GM23338 (cell line): ENCODE measurements around the gene RBL1. TPM values are rescaled to one million over a fixed set of nuclear protein-coding genes. Genes with fewer than 3 reads are reported as not detected.

ENCODE experiments used
- ATAC-seq: fragments of 200-7000 bp; cut with Tn5 transposase; 3 replicates; pipeline ENCODE4 v1.9.1; 2020
- DNase-seq: peaks from one replicate; pipeline ENCODE4 v3.0.0-alpha.2; 2015; ENCODE audit warnings: low spot score
- H2AFZ ChIP-seq: fragments of 200-600 bp; sonication (generic); 2 replicates; pipeline ENCODE4 v1.8.0; 2016; ENCODE audit warnings: antibody characterized with exemption, mild to moderate bottlenecking, moderate library complexity
- H3F3A ChIP-seq: fragments of 200-600 bp; sonication (generic); replicated peaks from 2 replicates; pipeline ENCODE4 v1.8.0; 2017; ENCODE audit warnings: antibody characterized with exemption, mixed run types, low read depth
- H3K27ac ChIP-seq: fragments of 200-600 bp; sonication (generic); 2 replicates; pipeline ENCODE4 v1.6.1; 2016; ENCODE audit warnings: low read depth
- H3K27me3 ChIP-seq: fragments of 200-600 bp; sonication (generic); 2 replicates; pipeline ENCODE4 v1.8.0; 2016; ENCODE audit warnings: mild to moderate bottlenecking, mixed run types, moderate library complexity; ENCODE audit not compliant: insufficient read depth
- H3K36me3 ChIP-seq: fragments of 200-600 bp; sonication (generic); 2 replicates; pipeline ENCODE4 v1.8.0; 2016; ENCODE audit warnings: mild to moderate bottlenecking; ENCODE audit not compliant: insufficient read depth
- H3K4me1 ChIP-seq: fragments of 200-600 bp; sonication (generic); 2 replicates; pipeline ENCODE4 v1.8.0; 2016; ENCODE audit warnings: mild to moderate bottlenecking, moderate library complexity; ENCODE audit not compliant: insufficient read depth
- H3K4me2 ChIP-seq: fragments of 200-600 bp; sonication (generic); 2 replicates; pipeline ENCODE4 v1.7.1; 2017; ENCODE audit warnings: mixed run types
- H3K4me3 ChIP-seq: fragments of 200-600 bp; sonication (generic); 2 replicates; pipeline ENCODE4 v1.6.1; 2016; ENCODE audit warnings: mixed run types
- H3K79me2 ChIP-seq: fragments of 200-600 bp; sonication (generic); replicated peaks from 2 replicates; pipeline ENCODE4 v1.8.0; 2017; ENCODE audit warnings: mild to moderate bottlenecking; ENCODE audit not compliant: insufficient read depth
- H3K9me2 ChIP-seq: fragments of 200-600 bp; sonication (generic); 2 replicates; pipeline ENCODE4 v1.8.0; 2017; ENCODE audit not compliant: insufficient read depth
- H4K20me1 ChIP-seq: fragments of 200-600 bp; sonication (generic); replicated peaks from 2 replicates; pipeline ENCODE4 v1.8.0; 2017; ENCODE audit warnings: mild to moderate bottlenecking; ENCODE audit not compliant: insufficient read depth
- H3K27ac Mint-ChIP-seq: 2 replicates; pipeline ENCODE4 v1.8.0; 2020; ENCODE audit warnings: inconsistent platforms, mild to moderate bottlenecking, moderate library complexity, mixed read lengths
- H3K27me3 Mint-ChIP-seq: 3 replicates; pipeline ENCODE4 v1.8.0; 2022; ENCODE audit warnings: low read depth, mild to moderate bottlenecking, moderate library complexity, mixed read lengths, inconsistent platforms; ENCODE audit not compliant: insufficient read depth, poor library complexity
- H3K36me3 Mint-ChIP-seq: 3 replicates; pipeline ENCODE4 v1.8.0; 2021; ENCODE audit warnings: low read depth, mild to moderate bottlenecking, inconsistent platforms, moderate library complexity, mixed read lengths
- H3K4me1 Mint-ChIP-seq: 3 replicates; pipeline ENCODE4 v1.8.0; 2020; ENCODE audit warnings: mild to moderate bottlenecking, inconsistent platforms, mixed read lengths
- H3K4me3 Mint-ChIP-seq: 3 replicates; pipeline ENCODE4 v1.8.0; 2021; ENCODE audit warnings: moderate library complexity, mild to moderate bottlenecking, inconsistent platforms, mixed read lengths
- H3K9me3 Mint-ChIP-seq: 3 replicates; pipeline ENCODE4 v1.8.0; 2020; ENCODE audit warnings: moderate library complexity, mild to moderate bottlenecking, inconsistent platforms, mixed read lengths
- CREB1 ChIP-seq: fragments of 250-450 bp; sonication (Bioruptor Pico); IDR thresholded peaks from 2 replicates; pipeline ENCODE4 v1.5.0; 2020; ENCODE audit warnings: low read depth, mild to moderate bottlenecking, moderate library complexity
- CTCF ChIP-seq, 2 experiments: fragments of 200-600 bp in 1 of 2; sonication (generic) in 1 of 2; conservative IDR thresholded peaks; 2 replicates each; pipeline versions ENCODE4 v1.5.1 to v1.6.1; 2016 to 2017; ENCODE audit warnings: antibody characterized with exemption in 2 of 2, low read depth in 2 of 2, mild to moderate bottlenecking in 2 of 2, moderate library complexity in 1 of 2
- ETS1 ChIP-seq: IDR thresholded peaks from 2 replicates; pipeline ENCODE4 v1.6.1; 2016; ENCODE audit warnings: antibody characterized with exemption
- EZH2phosphoT487 ChIP-seq: fragments of 200-600 bp; sonication (generic); IDR thresholded peaks from one replicate; pipeline ENCODE4 v1.8.1; 2018; ENCODE audit warnings: antibody characterized with exemption; ENCODE audit not compliant: unreplicated experiment
- JUNB ChIP-seq: IDR thresholded peaks from one replicate; pipeline ENCODE4 v1.6.1; 2016; ENCODE audit warnings: antibody characterized with exemption; ENCODE audit not compliant: unreplicated experiment
- NANOG ChIP-seq: IDR thresholded peaks from 2 replicates; pipeline ENCODE4 v1.6.1; 2016; ENCODE audit warnings: antibody characterized with exemption, borderline replicate concordance
- REST ChIP-seq: IDR thresholded peaks from one replicate; pipeline ENCODE4 v1.6.1; 2018; ENCODE audit warnings: antibody characterized with exemption; ENCODE audit not compliant: unreplicated experiment
- STAT1 ChIP-seq: IDR thresholded peaks from one replicate; pipeline ENCODE4 v1.6.1; 2016; ENCODE audit warnings: antibody characterized with exemption; ENCODE audit not compliant: unreplicated experiment
- ZNF114 ChIP-seq: fragments of 250-450 bp; sonication (Bioruptor Pico); IDR thresholded peaks from 2 replicates; pipeline ENCODE4 v1.5.0; 2020; ENCODE audit warnings: mild to moderate bottlenecking, moderate library complexity
- ZNF331 ChIP-seq: fragments of 250-450 bp; sonication (Bioruptor Pico); IDR thresholded peaks from 2 replicates; pipeline ENCODE4 v1.5.0; 2020; ENCODE audit warnings: low read depth, mild to moderate bottlenecking, moderate library complexity
- ZNF462 ChIP-seq: fragments of 250-450 bp; sonication (Bioruptor Pico); IDR thresholded peaks from 2 replicates; pipeline ENCODE4 v1.5.0; 2020; ENCODE audit warnings: mild to moderate bottlenecking, moderate library complexity
- polyA plus RNA-seq: library from polyadenylated mRNA; unstranded; fragments of >200 nt; fragmentation: Nextera tagmentation; extraction: Ambion mirVana; gene quantifications from 2 replicates; pipeline ENCODE4 v1.2.1, GENCODE V29; 2016
- total RNA-seq: library from RNA; depleted of rRNA; stranded (reverse); fragments of >200 nt; shearing (Covaris generic); gene quantifications from 2 replicates; pipeline ENCODE4 v1.2.3, GENCODE V29; 2014

Gene RBL1
- total and polyA plus RNA-seq, 2 experiments from 2014 or later = 6.4 to 12.6 TPM

- H3K4me3 ChIP-seq = no peak overlapping the region
- H3K9me2 ChIP-seq = no peaks in the 10 kb centered on the region
- H3K4me2 ChIP-seq = no peak overlapping the region
- H3K4me1 Mint-ChIP-seq = no peaks in the 10 kb centered on the region
- DNase-seq = no peak
- H3K4me1 ChIP-seq = no peaks in the 10 kb centered on the region
- H3F3A ChIP-seq = no peaks in the 10 kb centered on the region
- H4K20me1 ChIP-seq = no peaks in the 10 kb centered on the region
- no peaks in the 10 kb centered on the region for H3K9me3 Mint-ChIP-seq
- no peak overlapping the region for H3K27ac ChIP-seq
- no peaks in the 10 kb centered on the region for H3K36me3 Mint-ChIP-seq
- no peak overlapping the region; the same call in 1 of the 2 replicates for H2AFZ ChIP-seq
- ATAC-seq = no peak
- H3K27me3 ChIP-seq = no peaks in the 10 kb centered on the region
- H3K36me3 ChIP-seq = no peaks in the 10 kb centered on the region
- H3K4me3 Mint-ChIP-seq = no peak overlapping the region
- no peak overlapping the region for H3K27ac Mint-ChIP-seq
- TF ChIP-seq ZNF462 (CRISPR knock-in tag) (no peak), ETS1 (no peak), CREB1 (CRISPR knock-in tag) (no peak), STAT1 (no peak), CTCF (conservative IDR thresholded peaks at IDR 0.05; ENCODE audit: low read depth in 2 of 2) (no peak), ZNF331 (CRISPR knock-in tag) (no peak), EZH2phosphoT487 (no peak), JUNB (no peak), REST (no peak), NANOG (no peak), ZNF114 (CRISPR knock-in tag) (no peak)
- H3K79me2 ChIP-seq = no peaks in the 10 kb centered on the region
- peaks cover 2% of the 10 kb centered on the region for H3K27me3 Mint-ChIP-seq
These were observed 38.2 kb upstream of the RBL1 start for GRCh38 chr20:37133952-37134351.
